ENCODE results near the gene BTRC.

BTRC gene

DNA sequence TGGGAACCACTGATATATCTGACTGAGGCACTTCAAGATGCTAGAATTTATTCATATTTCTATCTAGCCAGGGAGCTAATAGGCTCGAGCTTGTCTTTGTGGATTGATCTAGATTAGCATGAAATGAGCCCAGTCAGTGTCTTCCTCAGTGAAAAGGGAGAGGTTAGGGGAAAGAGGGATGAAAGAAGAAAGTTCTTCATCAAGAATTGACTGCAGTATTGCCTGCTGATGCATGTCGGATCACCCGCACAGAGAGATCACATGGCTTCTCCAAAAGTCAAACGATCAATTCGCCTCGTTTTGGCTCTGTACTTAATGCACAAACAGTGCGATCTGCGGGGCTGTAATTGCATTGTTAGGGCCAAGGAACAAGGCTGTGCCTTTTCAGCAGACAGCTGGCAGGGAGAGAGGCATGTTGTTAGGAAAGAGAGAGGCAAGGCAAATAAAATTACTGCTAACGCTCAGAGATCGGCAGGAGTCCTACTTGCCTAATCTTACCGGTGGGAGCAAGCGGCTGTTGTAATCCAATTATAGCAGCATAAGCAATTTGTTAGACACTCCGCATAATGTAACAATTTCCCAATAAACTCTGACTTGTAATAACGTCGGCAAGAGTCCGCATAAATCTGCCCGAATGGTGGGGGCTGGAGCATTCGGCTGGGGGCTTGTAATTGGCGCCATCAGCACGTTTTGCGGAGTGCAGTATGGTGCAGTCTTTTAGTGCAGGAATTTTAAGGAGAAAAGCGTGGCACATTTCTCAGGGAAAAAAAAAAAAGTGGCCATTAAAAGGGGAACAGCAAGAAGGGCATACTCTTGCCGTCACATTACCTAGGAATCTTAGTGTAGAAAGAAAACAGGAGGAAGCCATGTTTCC, 132.0 kb downstream of the BTRC start:
- H3K4me3 ChIP-seq (ENCODE audit: low read length): no peak overlapping the region; the same call in 1 of the 2 replicates
- no peak for TF ChIP-seq ZNF274 (IDR thresholded peaks at IDR 0.05; ENCODE audit: low read depth, low read length)

DNA sequence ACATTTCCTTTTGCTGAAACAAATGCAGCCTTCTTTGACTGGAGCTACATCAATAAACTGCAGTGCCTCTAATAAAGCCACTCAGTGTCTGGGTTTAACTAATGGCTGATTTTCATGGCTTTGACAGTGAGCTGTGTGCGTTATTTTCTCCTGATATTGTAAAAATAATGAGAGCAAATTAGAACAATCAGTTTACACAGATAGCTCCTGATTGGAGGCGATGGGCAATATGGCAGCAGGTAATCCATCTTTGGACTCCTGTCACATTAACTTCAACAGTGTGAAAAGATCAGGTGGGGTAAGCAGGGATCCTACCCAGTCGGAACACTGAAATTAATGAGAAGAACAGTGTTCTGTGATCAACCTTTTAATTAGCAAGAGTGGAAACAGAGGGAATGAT, 133.4 kb downstream of the BTRC start:
- H3K4me3 ChIP-seq (ENCODE audit: low read length): no peak overlapping the region
- TF ChIP-seq ZNF274 (IDR thresholded peaks at IDR 0.05; ENCODE audit: low read depth, low read length): no peak

DNA sequence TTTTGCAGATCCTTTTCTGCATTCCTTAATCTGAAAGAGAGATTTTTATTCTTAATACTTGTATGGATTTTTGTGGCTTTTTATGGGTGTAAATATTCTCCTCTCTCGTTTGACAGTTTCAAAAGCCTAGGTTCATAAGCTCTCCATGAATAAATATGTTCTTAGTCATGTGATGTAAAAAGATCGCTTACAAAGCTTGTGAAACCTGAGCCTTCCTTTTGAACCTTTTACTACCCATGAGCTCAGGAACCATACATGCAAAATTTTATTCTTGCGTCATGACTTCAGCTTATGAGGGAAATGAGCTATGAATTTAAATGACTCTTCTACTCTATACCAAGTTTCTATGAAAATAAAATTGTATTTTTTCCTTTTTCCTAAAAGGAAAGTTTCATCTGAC, 135.4 kb downstream of the BTRC start:
- no peak overlapping the region for H3K4me3 ChIP-seq (ENCODE audit: low read length)
- no peak for TF ChIP-seq ZNF274 (IDR thresholded peaks at IDR 0.05; ENCODE audit: low read depth, low read length)

DNA sequence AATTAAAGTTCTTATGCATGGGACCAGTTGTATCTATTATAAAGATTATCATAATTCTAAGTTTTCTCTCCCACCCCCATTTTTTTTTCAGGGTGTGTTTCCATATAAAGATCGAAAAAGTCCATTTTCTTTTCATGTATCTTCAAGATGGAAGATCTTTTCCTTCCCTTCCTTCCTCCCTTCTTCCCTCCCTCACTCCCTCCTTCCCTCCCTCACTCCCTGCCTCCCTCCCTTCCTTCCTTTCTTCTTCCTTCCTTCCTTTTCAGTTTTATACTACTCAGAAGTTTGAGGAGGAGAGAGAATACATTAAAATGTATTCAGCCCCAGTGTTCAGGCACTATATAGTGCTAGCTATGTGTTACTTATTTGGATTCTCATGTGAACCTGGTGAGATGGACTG, 136.1 kb downstream of the BTRC start:
- no peak overlapping the region for H3K4me3 ChIP-seq (ENCODE audit: low read length)
- no peak for TF ChIP-seq ZNF274 (IDR thresholded peaks at IDR 0.05; ENCODE audit: low read depth, low read length)

DNA sequence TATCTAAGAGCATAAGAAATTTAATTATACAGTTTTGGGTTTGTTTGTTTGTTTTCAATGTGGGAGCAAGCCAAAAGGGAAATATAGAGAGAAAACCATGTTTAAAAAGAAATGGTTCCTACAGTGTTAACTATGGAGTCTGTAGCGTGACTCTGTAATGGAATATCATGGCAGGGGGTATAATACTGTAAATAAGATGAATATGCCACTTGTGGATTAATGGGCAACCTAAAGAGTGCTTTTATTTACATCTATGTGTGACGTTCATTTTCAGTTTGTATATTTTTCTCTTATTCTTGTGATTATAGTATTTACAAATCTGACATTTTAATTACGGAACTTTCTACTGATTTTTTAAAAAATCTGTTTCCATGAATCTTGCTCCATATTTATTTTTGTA, 138.2 kb downstream of the BTRC start:
- no peak overlapping the region for H3K4me3 ChIP-seq (ENCODE audit: low read length)
- no peak for TF ChIP-seq ZNF274 (IDR thresholded peaks at IDR 0.05; ENCODE audit: low read depth, low read length)

DNA sequence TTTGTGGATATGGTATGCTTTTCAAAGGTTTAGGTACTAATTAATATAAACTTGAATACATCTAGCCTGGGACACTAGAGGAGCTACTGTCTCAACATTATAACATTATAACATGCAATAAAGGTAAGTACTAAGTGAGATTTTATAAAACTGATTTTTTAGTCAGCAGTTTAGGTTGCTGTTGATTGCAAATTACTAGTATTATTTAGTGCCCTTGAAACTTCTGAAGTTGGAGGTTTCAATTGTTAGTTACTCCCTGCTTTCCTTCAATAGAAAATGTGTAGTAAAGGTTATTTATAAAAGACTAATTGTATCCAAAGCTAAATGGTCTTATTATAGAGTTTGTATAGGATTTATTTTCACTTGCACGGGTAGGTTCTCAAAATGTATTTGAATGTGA, 138.8 kb downstream of the BTRC start:
- no peak for TF ChIP-seq ZNF274 (IDR thresholded peaks at IDR 0.05; ENCODE audit: low read depth, low read length)
- no peak overlapping the region for H3K4me3 ChIP-seq (ENCODE audit: low read length)

DNA sequence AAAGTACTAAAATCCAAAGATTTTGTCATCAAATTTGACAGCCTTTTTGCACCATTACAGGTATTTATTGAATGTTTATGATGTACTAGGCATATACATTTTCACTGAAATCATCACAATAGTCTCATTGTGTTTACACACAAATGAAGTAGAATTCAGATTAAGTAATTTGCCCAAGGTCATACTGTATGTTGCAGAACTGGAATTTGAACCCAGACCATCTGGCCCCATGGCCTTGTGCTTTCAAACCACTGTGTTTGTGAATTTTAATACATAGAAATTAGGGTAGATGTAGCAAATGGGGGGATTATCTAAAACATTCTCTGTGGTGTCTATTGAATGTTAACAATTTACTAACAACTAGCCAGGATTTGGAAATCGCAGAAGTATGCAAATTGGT, 139.3 kb downstream of the BTRC start:
- no peak for TF ChIP-seq ZNF274 (IDR thresholded peaks at IDR 0.05; ENCODE audit: low read depth, low read length)
- no peak overlapping the region for H3K4me3 ChIP-seq (ENCODE audit: low read length)

DNA sequence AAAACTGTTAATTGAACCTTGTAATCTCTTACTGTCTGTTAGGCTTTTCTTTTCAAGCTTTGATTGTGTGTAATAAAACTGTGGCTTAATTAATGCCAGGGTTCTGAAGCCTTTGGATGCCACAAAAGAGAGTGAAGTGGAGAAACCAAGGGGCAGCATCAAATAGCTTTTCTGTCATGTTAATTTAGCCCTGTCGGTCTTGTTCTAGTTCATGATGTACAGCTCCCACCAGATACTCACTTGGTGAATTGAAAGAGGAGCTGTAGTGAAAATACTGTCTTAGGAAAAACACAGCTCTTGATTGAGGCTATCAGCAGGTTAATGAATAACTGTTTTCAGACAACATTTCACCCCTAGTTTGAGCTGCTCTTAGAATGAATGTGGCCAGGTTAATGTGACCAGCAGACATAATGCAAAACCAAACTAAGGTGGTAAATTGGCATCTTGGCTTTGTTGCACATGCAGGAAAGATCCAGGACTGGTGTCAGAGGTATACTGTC, 139.9 kb downstream of the BTRC start:
- no peak for TF ChIP-seq ZNF274 (IDR thresholded peaks at IDR 0.05; ENCODE audit: low read depth, low read length)
- no peak overlapping the region for H3K4me3 ChIP-seq (ENCODE audit: low read length)

DNA sequence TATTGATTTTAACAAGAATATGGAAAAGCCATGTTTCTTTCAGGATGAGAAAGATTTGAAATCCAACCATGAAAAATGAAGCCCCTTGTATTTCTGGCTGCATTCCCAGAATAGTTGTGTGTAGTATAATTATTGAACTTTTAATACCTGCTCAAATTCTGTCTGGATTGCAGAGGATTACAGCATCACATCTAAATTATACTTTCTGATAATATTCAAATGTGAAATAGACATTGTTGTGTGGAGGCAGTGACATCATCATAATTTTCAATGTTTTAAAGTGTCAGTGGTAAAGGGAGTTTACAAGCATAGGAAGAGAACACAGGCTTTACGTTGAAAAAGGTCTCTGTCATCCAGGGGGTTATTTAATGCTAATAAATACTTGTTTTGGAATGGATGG, 140.7 kb downstream of the BTRC start:
- H3K4me3 ChIP-seq (ENCODE audit: low read length): no peak overlapping the region
- no peak for TF ChIP-seq ZNF274 (IDR thresholded peaks at IDR 0.05; ENCODE audit: low read depth, low read length)

DNA sequence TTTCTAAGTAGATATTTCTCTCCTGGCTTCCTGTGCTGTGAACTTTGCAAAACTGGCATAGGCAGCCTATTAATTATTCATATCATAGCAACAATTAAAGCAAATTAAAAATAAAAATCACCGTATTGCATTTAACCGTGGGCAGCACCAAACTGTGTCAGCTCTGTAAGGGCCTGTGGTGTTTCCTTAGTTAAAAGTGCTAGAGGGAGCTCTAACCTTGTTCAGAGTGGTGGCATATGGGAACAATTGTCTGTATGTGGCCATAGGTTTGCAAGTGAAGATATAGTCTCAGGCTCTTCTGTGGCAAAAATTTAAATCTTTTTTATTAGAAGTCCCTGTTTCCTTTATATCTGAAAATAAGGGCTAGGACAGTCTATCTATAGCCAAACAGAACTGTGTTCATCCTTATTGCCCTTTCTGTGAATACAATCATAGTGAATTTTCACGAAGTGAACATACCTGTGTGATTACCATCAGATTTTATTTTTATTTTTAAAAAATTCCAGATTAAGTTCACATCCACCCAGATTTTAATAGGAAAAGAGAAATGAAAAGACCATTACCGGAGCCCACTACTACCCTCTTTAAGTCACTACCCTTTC, 141.5 kb downstream of the BTRC start:
- TF ChIP-seq ZNF274 (IDR thresholded peaks at IDR 0.05; ENCODE audit: low read depth, low read length): no peak
- no peak overlapping the region for H3K4me3 ChIP-seq (ENCODE audit: low read length)

DNA sequence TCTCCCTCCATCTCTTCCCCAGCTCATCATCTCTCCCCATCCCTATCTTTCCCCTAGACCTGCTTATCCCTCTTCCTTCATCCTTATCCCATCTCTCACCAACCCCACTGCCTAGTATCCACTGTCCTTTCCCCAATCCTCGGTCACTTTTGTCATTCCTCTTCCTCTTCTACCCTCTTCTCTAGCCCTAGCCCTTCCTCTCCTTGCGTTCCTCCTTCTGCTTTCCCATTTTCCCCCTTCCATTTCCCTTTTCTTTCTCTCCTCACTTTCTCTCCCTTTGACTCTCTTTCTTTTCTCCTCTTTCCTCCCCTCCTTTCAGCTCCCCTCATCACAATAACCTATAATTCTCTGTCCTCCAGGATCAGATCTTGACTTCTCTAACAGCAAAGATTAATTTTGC, 150.5 kb downstream of the BTRC start:
- no peak for TF ChIP-seq ZNF274 (IDR thresholded peaks at IDR 0.05; ENCODE audit: low read depth, low read length)
- H3K4me3 ChIP-seq (ENCODE audit: low read length): no peak overlapping the region

DNA sequence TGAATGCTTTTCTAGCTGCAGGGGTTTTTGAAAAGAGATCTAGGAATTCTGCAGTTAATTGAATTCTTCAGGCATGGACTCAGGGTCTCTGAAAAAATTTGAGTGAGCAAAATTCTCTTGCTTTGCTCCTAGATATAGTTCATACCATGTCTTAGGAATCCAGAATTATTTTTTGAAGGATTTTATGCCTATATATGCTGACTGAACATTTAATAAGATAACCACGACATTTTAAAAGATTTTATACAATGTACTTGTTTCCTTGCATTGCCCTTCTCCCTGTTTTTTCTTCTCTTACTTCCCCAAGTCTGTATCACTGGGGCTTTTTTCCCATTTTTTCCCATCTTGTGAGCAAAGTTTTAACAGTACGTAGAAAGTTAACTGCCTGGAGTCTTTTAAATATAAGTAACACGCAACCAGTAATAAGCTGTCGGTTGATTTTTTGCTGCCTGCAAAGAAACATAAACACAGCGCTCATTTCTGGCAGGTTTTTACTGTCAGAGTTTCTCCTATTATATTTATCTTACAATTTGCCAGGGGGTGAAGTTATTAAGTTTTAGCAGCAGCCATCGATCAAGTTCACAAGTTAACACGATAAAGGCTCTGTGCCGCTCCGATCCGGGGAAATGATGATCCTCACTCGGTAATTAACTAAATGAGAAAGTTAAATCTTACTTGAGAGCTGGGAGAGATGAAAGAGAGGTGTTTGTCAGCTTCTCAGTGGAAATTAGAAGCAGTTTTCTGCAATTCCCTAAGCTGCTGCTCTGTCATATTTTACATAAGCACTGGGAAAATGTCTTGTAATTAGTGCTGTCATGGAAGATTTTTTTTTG, 153.1 kb downstream of the BTRC start:
- TF ChIP-seq ZNF274 (IDR thresholded peaks at IDR 0.05; ENCODE audit: low read depth, low read length): no peak
- no peak overlapping the region for H3K4me3 ChIP-seq (ENCODE audit: low read length)

DNA sequence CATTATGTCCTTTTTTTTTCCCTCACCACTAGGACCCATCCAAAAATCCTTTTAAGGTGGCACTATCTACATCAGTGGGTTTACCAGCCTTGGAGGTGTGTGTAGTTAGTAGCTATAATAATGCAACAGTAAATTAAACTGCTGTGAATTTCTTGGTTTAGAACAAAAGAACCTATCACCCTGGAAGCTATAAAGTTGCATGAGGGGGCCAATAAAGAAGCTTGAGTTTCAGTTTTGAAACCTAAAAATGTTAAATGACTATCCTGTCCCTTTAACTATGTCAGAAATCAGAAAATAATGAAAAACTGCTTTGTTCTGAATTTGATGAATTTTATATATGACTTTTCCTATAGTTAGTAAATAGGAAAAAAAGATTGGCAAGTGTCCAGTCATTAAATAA, 153.9 kb downstream of the BTRC start:
- TF ChIP-seq ZNF274 (IDR thresholded peaks at IDR 0.05; ENCODE audit: low read depth, low read length): no peak
- H3K4me3 ChIP-seq (ENCODE audit: low read length): no peak overlapping the region

DNA sequence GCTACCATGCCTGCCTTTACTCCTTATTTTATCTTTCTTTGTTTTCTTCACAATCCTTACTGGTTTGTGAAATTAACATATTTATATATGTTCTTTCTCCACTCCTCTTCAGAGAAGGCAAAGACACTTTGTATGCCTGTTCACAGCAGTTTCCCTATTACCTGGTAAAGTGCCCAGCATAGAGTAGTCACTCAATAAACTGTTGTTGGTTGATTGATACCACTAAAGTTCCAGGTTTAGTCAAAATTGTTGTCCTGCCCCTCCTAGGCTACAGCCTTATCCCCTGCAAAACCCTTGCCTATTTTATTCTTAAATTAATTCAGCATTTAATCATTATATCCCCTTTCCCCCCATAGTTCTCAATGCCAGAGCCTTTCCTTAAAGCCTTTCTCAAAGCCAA, 158.0 kb downstream of the BTRC start:
- no peak overlapping the region for H3K4me3 ChIP-seq (ENCODE audit: low read length)
- no peak for TF ChIP-seq ZNF274 (IDR thresholded peaks at IDR 0.05; ENCODE audit: low read depth, low read length)

Measured in GM08714 (cell line).